ENCODE measurements around the gene KLHL40.
"Not testable (repeated sequence)": the region's sequence is repeated elsewhere in the genome, so short reads cannot be mapped to it uniquely, and the experiment has no call there.

The KLHL40 gene

GRCh38 chr3:42720126-42720525 is 34.8 kb downstream of the KLHL40 start:
- DNase-seq (ENCODE audit: low read depth, low spot score): no peak

GRCh38 chr3:42721690-42722089 is 36.4 kb downstream of the KLHL40 start:
- DNase-seq (ENCODE audit: low read depth, low spot score): no peak

- DNase-seq (ENCODE audit: low read depth, low spot score): not testable (repeated sequence)
These were observed 37.1 kb downstream of the KLHL40 start for GRCh38 chr3:42722442-42722841.

GRCh38 chr3:42723219-42723618 is 37.9 kb downstream of the KLHL40 start:
- DNase-seq (ENCODE audit: low read depth, low spot score): no peak

GRCh38 chr3:42725454-42725853 is 40.1 kb downstream of the KLHL40 start:
- DNase-seq (ENCODE audit: low read depth, low spot score): no peak

GRCh38 chr3:42728056-42728455 is 42.7 kb downstream of the KLHL40 start:
- DNase-seq (ENCODE audit: low read depth, low spot score): no peak

GRCh38 chr3:42728668-42729364 is 43.5 kb downstream of the KLHL40 start:
- no peak for DNase-seq (ENCODE audit: low read depth, low spot score)

GRCh38 chr3:42729404-42730145 is 44.2 kb downstream of the KLHL40 start:
- no peak for DNase-seq (ENCODE audit: low read depth, low spot score)

- no peak for DNase-seq (ENCODE audit: low read depth, low spot score)
These were observed 45.0 kb downstream of the KLHL40 start for GRCh38 chr3:42730294-42730693.

- no peak for DNase-seq (ENCODE audit: low read depth, low spot score)
These were observed 45.5 kb downstream of the KLHL40 start for GRCh38 chr3:42730706-42731420.

GRCh38 chr3:42731476-42732195 is 46.3 kb downstream of the KLHL40 start:
- no peak for DNase-seq (ENCODE audit: low read depth, low spot score)

- no peak for DNase-seq (ENCODE audit: low read depth, low spot score)
These were observed 47.0 kb downstream of the KLHL40 start for GRCh38 chr3:42732196-42732828.

- no peak for DNase-seq (ENCODE audit: low read depth, low spot score)
These were observed 47.6 kb downstream of the KLHL40 start for GRCh38 chr3:42732829-42733459.

- DNase-seq (ENCODE audit: low read depth, low spot score): no peak
These were observed 48.3 kb downstream of the KLHL40 start for GRCh38 chr3:42733501-42734262.

GRCh38 chr3:42734263-42734860 is 49.0 kb downstream of the KLHL40 start:
- DNase-seq (ENCODE audit: low read depth, low spot score): no peak

GRCh38 chr3:42735019-42735418 is 49.7 kb downstream of the KLHL40 start:
- DNase-seq (ENCODE audit: low read depth, low spot score): no peak

- no peak for DNase-seq (ENCODE audit: low read depth, low spot score)
These were observed 50.3 kb downstream of the KLHL40 start for GRCh38 chr3:42735615-42736014.

GRCh38 chr3:42736081-42736480 is 50.7 kb downstream of the KLHL40 start:
- no peak for DNase-seq (ENCODE audit: low read depth, low spot score)

- no peak for DNase-seq (ENCODE audit: low read depth, low spot score)
These were observed 51.2 kb downstream of the KLHL40 start for GRCh38 chr3:42736531-42736930.
